GM19099 (cell line): ENCODE measurements around the gene GDF7.

ENCODE experiments used
- POLR2A ChIP-seq: IDR thresholded peaks from 3 replicates; pipeline ENCODE4 v1.6.1; 2011; ENCODE audit warnings: low read depth; ENCODE audit not compliant: insufficient read length; ENCODE audit errors: extremely low read depth

Gene GDF7

DNA sequence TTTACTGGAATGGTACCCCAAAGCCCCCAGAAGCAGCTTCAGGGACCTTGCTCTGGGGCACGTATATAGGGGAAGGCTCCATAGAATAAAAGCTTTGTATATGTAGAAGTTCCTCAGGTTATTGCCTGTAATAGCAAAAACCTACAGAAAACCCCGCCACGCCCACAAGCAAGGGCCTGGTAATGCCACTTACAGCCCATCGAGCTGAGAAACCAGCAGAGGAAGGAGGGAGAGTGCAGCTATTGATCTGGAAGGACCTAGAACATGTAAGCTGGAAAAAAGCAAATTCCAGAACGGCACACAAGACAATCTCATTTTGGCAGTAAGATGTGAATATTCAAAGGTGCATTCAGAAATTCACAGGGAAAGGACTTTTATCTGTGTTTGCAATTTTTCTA, 31.8 kb upstream of the GDF7 start:
- no peak for TF ChIP-seq POLR2A

DNA sequence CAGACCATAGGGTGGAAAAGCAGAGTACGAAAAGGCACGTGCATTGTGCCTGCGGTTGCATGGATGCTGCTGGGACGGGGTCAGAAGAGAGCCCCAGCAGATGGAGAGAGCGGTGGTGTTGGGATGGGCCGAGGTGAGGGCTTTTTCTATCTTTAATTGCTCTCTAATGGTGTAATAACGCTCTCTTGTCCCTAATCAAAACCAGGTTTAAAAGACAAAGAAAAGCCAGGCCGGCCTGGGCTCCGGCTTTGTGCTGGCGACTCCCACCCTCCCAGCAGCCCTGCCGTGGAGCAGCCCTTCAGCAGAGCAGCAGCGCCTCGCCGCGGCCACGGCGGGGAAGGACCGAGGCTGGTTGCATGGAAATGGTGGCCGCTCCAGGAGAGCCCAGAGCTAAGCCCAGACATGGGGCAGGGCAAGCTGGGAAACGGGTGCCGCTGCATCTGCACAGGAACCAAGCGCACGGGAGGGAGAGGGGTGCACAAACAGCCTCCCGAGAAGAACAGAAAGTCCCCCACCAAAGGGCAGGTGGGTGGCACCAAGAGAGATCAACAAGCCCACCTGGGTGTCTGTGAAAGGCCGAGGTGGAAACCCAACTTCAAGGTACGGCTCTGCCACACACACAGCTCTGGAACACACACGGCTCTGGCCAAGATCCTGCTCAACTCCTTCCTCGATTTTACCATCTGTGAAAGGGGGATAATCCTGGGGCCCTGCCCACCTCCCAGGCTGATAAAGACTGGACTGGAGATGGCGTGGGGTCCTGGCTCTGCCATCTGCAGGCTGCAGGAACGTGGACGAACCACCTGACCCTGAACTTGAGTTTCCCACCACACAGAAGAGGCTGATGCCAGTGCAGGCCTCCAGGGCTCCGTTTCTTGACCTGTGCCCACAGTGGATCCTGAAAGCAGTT, 31.0 kb upstream of the GDF7 start:
- no peak for TF ChIP-seq POLR2A

DNA sequence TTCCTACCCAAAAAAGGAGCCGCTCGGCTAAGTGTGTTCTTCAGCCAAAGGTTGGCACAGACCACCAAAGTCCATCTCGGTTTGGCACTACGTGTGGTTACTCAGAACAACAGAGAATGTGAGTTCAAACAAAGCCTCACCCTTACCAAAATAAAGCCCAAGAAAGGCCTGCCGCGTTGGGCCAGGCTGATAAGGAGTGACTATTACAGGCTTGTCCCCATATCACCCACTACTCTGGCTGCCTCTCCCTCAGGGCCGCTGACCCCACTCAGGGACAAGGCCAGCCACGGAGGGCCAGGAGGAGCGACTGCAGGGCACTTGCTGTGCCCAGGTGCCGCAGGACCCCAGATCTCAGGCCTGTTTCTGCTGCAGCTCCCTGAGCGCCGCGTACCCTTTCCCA, 29.8 kb upstream of the GDF7 start:
- no peak for TF ChIP-seq POLR2A

DNA sequence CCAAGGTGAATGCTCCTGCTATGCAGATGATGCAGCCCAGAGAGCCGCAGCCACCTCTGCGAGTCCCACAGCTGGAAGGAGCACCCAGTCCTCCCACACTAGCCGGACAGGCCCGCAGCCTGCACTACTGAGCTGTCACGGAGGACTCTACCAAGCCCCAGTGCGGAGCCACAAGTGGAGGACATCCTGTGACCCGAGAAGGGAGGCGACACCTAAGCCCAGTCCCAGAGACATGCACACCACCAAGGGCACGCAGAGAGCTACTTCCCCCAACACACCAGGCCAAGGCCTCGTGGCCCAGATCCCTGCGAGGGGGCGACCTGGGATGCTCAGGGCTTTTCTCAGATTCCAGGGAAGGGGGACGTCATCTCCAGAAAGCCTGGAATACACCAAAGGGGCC, 28.9 kb upstream of the GDF7 start:
- no peak for TF ChIP-seq POLR2A

GRCh38 chr2:20638646-20639430, 28.1 kb upstream of the GDF7 start:
- no peak for TF ChIP-seq POLR2A

- TF ChIP-seq POLR2A = no peak
Measured at GRCh38 chr2:20640411-20641122, 26.4 kb upstream of the GDF7 start.

DNA sequence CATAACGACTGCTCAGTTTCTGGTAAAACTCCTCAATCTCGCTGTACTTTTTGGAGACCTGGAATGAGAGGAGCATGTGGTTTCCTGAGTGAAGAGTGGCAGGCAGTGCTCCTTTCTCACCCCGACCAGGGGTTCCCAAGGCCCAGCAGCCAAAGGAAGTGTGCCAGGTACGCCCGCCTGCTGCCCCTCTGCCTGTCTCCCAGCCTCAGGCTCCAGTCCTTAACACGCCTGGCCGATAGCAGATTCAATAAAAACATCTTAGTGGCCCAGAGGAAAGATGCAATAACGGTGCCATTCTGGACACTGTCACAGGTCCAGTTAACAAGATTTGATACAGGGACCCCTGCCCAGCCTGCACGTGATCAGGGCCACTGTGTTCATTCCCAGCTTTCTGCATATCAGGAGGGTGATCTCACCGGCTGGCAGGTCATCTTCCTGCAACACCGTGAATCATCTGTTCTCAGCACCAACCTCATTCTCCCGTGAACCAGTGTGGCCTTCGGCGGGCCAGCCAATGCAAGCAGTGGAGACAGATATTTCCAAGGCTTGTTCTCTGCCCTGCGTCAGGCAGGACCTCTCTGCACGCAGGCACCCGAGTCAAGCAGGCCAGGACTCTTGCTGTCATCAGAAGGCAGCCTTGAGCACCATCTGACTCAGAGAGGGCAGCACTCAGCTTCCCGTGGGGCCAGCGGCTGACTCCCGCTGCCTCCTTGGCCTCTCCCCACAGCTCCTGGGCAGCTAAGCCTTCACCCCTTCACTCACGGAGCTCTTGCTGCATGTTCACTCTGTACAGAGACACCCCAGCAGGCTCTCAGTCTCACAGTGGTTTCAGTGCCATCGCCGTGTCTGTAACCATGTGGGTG, 25.6 kb upstream of the GDF7 start:
- no peak for TF ChIP-seq POLR2A

DNA sequence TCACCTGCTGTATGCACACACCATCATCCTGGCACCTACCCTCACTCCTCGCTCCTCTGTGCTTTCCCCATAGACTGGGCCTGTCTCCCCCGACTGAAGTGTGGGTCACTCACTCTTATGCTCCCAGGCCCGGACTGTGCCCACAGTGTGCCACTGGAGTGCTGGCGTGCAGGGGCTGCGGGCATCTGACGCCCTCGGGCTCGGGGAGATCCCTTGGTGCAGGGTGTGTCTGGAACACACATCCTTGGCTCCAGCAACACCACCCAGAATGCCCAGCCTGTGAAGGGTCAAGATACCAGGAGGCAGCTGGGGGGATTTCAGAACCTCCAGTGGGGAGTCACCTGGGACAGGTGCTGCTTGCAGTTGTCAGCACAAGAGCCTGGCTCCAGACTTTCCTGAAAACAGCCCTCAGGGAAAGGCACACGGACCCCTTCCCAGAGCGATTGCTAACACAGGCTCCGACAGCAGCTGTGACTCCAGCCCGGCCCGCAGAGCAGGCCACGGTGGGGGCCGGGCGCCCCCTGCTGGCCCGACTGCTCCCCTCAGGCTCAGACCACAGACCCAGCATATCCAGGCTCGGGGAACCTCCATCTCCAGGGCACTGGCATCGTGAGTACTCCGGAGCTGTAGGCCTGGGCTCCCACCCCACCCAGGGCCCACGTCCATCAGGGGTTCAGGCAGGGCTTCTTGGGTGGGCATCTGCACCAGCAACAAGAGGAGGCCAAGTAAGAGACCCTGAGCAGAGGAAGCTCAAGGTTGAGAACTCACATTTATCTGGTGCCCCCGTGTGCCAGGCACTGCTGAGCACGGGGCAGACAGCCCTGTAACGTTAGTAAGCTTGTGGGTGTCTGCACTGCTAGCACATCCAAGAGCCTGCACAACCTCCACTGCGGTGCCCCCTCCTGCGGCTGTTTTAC, 24.6 kb upstream of the GDF7 start:
- TF ChIP-seq POLR2A = no peak

DNA sequence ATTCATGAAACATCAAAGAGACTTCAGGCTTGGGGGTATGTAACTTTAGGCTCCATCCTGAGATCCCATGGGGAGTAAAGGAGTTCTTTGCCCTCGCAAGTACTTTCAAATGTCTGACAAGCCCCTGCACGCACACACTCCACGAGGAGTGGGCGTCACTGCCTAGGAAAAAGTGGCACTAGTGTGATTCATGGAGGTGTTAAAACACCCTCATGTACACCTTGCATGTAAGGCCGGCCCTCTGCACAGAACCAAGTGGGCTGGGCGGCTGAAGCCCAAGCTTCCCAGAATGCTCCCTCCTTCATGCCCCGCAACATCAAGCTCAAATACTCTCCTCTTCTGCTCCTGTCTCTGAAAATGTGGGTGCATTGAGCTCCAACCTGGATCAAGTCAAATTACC, 23.9 kb upstream of the GDF7 start:
- TF ChIP-seq POLR2A = no peak

- TF ChIP-seq POLR2A = no peak
Measured at GRCh38 chr2:20643826-20644225, 23.1 kb upstream of the GDF7 start.

DNA sequence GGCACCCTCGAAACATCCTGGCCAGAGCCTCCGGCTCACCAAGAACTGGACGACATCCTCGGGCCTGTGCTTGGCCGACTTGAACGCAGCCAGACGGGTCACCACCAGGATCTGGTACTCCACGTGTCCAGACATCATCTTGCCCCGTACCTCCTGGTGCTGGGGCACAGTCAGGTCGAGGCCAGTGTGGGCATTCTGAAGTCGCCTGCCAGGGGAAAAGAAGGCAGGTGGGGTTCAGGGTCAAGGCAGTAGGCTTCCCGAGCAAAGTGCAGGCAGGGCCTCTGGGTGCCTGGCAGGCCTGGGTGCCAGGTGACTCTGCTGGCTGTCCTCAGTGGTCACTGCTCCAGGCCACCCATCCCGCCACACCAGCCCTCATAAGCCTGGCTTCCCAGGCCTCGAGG, 21.6 kb upstream of the GDF7 start:
- no peak for TF ChIP-seq POLR2A

DNA sequence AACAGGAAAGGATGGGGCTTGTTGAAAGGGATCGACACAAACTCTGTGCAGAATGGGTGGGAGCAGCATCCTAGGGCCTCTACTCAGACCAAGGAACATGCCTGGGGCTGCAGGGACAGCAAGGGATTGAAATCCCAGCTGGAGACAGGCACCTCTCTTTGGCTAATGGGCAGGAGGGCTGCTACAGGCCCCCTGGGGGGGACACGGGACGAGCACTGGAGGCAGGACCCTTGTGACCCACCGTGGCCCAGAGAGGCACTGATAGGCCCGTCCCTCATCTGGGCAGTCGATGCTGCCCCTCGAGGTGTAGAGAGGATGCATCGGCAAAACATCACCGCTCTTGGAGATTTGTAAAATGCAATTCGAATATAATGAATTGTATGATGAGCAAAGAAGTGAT, 21.2 kb upstream of the GDF7 start:
- no peak for TF ChIP-seq POLR2A

- no peak for TF ChIP-seq POLR2A
Measured at GRCh38 chr2:20646446-20646845, 20.5 kb upstream of the GDF7 start.
